ENCODE measurements around the gene COMP.

Gene COMP

DNA sequence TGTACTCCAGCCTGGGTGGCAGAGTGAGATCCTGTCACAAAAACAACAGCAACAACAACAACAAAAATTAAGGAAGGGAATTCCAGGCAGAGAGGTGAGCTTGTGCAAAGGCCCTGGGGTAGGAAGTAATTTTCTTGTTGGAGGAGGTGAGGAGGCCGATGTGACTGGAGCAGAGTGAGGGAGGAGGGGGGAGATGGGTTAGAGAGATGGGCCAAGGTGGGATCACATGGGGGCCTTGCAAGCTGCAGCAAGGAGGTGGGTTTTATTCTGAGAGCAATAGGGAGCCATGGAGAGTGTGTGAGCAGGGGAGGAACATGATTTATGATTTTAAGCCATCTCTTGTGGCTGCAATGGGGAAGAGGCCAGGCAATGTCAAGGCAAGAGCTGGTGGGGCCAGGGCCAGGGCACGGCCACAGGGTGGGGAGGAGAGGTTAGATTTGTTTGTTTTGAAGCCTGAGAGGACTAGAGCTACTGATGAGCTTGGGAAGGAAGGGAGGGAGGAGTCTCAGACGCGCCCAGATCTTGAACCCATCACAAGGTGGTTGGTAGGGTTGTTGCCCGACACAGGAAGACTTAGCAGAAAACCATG, 12.5 kb upstream of the COMP start:
- DNase-seq: no peak

DNA sequence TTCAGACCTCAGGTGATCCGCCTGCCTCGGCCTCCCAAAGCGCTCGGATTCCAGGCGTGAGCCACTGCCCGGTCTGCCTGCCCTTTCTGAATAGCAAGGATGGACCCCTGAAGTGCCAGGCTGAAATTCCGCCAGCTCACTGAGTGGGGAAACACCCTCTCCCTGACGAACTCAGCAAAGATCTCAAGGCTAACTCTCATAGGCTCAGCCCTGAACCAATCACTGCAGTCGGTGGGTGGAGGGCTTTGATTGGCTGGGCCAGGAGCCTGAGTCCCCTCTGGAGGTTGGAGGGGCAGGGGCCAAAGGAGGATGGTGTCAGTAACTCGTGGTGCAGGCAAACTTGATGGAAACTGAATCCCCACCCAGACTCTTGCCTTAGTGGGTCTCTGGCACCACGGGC, 11.2 kb upstream of the COMP start:
- DNase-seq: no peak

DNA sequence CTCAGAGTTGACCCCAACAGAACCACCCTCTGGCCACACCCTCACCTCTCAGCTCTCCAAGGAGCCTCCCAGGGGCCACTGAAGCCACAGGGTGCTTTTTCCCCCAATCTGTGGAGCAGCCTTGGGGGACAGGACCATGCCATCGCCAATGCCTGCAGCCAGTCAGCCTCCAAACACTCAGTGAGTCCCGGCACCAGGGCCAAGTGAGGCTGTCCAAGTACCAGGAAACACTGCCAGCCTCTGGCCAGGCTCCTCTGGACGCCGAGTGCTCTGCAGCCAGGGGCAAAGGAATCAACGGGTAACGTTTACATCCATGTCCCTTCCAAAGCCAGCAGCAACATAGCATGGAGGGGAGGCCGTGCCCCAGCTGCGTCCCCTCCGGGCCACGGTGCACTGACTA, 9.5 kb upstream of the COMP start:
- no peak for DNase-seq

DNA sequence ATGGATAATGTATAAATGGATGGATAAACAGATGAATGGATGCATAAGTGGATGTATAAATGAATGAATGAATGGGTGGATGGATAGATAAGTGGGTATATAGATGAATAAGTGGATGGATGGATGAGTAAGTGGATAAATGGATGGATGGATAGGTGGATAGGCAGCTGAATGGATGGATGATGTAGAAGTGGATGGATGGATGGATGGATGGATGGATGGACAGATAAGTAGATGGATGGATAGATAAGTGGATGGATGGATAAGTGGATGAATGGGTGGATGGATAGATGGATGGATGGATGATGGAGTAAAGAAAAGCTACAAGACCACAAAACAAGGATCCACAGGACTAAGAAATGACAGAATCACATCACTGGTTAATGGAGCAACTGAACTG, 9.0 kb upstream of the COMP start:
- DNase-seq: no peak

DNA sequence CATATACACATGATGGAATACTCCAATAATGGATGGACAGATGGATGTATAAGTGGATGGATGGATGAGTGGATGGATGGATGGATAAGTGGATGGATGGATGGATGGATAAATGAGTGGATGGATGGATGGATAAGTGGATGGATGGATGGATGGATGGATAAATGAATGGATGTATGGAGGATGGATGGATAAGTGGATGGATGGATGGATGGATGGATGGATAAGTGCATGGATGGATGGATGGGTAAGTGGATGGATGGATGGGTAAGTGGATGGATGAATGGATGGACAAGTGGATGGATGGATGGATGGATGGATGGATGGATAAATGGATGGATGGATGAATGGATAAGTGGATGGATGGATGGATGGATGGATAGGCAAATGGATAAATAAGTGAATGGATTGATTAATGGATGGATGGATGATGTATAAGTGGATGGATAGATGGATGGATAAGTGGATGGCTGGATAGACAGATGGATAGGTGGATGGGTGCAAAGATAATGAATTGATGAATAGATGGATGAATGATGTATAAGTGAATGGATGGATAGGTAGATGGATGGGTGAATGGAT, 8.4 kb upstream of the COMP start:
- no peak for DNase-seq

DNA sequence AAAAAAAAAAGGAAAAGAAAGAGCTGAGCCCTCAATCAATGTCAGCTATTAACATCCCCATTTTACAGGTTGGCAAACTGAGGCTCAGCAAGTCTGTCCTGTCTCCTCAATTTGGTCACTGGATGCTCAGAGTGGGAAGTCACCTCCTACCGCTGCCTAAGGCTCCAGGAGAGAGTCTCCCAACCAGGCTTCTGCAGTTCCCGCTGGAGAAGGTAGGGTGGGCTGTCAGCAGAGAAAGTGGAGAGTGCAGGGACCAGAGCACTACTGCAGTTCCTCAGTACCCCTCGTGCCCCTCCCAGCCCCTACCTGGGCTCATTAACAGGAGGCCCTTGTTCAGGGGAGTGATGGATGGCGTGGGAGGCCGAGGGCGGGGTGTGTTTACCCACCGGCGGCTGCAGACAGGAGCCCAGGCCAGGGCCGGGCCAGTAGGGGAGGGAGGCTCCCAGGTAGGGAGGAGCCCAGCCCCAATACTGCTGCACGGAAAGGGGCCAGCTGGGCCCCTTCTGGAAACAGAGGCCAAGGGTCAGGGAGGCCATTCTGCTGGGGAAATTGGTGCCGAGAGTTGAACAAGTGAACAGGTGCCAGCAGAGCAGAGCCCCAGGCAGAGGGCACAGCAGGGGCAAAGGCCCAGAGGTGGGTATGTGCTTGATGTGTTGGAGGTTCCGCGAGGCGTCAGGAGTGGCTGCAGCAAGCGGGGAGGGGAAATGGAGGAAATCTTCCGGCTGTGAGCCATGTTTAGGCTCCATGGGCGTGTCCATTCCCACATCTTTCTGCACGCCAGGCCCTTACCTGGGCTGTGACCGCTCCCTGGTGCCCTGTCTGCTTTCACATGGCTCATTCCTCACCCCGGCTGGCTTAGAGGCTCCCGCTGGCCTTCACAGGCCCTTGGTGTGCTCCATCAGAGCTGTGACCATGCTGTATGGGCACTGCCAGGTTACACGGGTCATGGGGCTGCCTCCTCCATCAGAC, 7.6 kb upstream of the COMP start:
- no peak for DNase-seq

DNA sequence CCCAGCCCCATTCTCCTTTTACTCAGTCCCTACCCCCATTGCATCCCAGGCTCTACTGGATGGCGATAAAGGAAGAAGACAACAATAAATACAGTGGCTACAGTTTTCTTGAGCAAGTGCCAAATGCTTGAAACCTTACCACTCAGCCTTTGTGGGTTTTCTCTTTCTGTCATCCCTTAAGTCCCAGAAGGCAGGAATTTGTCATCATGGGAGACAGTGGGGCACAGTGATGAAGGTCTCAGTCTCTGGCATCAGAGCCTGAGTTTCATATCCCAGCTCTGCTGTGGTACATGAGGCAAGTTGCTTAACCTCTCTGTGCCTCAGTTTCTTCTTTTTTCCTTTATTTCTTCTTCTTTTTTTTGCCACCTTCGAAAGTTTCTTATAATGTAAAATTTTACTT, 5.1 kb upstream of the COMP start:
- DNase-seq: no peak

DNA sequence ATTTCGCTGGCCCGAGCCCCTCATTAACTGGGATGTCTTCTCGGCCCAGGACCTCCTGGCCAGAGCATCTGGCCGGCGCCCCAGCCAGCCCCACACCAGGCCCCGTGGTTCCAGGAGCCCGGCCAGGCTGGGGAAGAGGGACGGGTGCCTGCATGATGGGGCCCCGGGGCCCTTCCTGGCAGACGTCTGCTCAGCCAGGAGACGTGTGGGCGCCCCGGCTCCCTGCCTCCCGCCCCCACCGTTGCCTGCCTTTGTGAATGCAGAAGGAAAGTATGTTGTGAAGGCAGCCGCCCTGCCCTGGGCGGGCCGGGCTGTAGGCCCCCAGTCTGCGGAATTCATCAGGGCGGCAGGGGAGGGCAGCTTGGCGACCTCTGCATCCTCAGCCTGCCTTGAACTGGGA, 4.4 kb upstream of the COMP start:
- no peak for DNase-seq

DNA sequence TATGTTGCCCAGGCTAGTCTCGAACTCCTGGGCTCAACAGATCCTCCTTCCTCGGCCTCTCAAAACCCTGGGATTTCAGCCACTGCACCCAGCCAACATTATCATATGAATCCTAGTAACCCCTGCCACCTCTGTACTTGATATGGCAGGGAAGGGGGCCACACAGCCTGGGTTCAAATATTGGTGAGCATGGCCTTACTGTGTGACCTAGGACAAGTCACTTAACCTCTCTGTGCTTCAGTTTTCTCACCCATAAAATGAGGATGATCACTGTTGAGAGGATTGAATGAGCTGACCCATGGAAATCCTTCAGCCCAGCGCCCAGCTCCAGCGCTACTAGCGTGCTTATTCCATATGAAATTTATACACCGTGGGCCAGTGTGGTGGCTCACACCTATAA, 3.6 kb upstream of the COMP start:
- DNase-seq: no peak

DNA sequence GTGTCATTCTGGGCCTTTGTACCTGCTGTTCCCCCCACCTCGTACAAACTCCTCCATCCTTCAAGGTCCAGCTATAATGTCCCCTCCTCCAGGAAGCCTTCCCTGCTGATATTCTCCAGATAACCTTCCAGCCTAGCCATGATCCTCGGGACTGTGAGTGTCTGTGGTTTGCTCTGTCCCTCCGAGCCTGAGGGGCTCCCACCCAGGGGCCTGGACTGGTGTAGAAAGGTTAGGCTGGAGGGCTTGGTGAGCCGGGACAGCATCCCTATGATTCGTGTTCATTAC, 2.9 kb upstream of the COMP start:
- no peak for DNase-seq

DNA sequence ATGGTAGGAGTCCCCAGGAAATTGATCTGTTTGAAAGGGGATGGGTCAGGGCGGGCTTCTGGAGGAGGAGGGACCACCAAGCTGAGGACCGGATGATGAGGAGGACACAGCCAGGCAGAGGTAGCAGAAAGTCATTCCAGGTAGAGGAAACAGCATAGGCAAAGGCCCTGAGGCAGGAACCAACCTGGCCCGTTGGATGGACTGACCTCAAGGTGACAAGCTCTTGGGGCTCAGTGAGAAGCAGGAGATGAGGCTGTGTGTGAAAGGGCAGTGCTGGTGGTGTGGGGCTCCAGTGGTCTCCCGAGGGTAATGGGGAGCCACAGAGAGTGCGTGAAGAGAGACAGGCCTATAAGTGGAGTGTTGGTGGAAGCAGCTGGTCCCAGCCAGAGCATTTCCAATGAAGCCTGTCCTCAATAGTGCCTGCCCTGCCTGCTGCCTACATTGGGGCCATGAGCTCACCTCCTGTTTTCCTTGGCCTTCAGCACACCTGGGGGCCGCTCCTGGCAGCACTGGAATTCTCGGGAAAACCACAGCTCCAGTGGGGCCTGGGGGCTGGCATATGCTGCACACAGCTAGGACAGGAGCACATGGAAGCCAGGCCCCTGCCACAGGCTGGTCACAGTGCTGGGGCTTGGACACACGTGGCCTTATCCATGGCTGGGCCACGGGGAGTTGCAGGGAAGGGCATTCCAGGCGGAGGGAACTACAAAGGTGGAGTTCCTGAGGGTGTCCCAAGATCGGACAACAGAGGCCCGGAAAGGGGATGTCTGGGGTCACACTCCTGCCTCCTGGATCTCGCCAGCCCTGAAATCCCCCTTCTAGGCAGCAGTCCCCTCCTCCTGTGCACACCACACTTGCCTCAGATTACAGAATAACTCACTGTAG, 2.3 kb upstream of the COMP start:
- no peak for DNase-seq

DNA sequence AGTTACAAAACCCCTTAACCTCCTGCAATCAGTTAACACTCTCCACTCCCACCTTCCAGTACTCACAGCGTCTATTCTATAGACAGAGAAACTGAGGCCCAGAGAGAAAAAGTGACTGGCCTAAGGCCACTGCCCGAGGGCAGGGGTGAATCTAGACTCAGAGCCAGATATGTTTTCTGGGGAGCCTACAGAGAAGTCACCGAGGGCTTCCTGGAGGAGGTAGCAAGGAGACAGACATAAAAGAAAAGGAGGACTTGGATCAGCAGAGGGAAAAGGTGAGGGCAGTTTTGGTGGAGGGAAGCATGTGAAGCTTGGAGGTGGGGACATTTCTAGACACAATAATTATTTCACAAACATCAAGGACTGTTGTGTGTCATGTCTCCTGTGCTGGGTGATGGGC, 1.6 kb upstream of the COMP start:
- DNase-seq: no peak

DNA sequence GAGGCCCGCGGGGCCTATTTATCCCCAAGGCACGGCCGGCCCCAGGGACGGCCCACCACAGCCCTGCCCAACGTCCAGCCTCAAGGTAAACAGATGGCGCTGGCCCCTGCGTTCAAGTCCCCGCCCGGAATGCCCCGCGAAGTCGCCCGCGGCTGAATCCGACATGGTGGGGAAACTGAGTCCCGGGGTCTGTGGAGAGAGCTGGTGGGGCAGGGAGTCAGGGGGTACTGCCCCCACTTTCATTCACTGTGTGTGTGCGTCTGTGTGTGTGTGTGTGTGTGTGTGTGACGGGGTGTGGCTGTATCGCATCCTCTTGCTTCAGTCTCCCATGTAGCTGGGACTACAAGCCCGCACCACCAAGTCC, 192 bp upstream of the COMP start:
- no peak for DNase-seq

DNA sequence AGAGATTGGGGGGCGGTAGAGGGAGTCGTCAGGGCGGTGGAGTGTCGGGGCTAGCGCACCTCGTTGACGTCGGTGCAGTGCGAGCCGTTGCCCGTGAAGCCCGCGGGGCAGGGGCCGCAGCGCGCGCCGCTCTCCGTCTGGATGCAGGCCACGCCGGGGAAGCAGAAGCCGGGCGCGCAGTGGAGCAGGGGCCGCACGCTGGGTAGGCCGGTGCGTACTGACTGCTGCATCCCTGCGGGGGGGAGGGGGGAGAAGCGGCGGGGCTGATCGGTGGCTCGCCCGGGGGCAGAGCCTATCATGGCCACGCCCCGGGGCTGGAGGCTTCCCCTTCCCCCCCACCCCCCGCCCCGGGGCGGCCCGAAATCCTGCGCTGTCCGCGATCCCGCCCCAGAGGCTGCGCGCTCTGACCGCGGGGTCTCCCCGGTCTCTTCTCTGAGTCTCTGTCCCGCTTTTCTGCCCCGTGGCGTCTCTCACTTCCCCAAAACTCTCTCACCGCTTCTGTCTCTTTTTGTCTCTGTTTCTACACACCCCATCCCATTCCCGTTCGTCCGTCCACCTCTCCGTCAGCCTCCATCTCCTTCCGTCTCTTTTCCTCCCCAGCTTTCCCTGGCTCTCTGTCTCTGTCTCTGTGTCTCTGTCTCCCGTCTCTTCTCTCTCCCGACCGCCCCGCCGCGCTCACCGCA, 1.1 kb downstream of the COMP start:
- DNase-seq: no peak

DNA sequence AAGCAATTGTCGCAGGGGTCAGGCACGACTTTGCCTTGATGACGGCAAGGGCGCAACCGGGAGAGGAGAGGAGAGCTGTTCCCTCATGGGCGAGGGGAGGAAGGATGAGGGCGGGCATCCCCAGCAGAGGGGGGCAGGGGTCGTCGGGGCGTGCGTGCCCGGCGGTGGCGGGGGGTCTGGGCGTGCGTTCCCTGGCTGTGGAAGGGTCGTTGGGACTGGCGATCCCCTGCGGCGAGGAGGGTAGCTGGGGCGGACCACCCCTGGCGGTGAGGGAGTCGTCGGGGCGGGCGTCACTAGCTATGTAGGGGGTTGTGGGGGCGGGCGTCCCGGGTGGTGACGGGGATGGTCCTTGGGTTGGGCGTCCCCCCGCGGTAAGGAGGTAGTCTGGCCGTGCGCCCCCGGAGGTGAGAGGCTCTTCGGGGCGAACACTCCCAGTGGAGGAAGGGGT, 1.7 kb downstream of the COMP start:
- DNase-seq: no peak

DNA sequence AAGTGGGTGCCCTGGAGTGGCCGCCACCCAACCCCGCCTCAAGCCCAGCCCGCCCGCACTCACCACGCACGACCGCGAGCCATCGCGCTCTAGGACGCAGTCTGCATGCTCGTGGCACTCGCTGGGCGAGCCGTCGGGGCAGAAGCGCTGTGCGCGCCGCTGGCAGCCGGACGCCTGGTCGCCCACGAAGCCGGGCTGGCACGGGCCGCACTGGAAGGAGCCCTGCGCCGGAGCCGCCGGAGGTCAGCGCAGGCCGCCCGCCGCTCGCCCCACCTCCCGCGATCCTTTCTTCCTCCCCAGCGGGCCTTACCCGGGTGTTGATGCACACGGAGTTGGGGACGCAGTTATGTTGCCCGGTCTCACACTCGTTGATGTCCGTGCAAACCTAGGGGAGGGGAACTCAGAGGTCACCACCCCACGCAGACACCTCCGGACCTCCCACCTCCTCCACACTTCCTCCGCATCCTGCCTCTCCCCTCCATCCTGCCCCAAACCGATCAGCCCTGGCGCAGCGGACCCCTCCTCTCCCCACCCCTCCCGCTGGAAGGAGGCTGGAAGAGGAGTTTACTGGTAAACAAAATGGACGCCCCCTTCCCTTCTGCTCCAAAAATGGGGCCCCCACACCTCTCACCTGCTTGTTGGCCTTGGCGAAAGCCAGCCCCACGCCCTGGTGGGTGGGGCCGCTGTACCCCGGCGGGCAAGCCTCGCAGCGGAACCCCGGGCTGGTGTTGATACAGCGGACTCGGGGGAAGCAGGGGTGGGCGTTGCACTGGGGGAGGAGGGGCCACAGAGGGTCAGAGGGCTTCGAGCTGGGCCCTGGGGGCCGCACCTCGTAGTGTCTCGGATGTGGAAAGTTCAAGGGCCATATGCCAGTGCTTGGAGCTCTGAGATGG, 2.3 kb downstream of the COMP start:
- no peak for DNase-seq

DNA sequence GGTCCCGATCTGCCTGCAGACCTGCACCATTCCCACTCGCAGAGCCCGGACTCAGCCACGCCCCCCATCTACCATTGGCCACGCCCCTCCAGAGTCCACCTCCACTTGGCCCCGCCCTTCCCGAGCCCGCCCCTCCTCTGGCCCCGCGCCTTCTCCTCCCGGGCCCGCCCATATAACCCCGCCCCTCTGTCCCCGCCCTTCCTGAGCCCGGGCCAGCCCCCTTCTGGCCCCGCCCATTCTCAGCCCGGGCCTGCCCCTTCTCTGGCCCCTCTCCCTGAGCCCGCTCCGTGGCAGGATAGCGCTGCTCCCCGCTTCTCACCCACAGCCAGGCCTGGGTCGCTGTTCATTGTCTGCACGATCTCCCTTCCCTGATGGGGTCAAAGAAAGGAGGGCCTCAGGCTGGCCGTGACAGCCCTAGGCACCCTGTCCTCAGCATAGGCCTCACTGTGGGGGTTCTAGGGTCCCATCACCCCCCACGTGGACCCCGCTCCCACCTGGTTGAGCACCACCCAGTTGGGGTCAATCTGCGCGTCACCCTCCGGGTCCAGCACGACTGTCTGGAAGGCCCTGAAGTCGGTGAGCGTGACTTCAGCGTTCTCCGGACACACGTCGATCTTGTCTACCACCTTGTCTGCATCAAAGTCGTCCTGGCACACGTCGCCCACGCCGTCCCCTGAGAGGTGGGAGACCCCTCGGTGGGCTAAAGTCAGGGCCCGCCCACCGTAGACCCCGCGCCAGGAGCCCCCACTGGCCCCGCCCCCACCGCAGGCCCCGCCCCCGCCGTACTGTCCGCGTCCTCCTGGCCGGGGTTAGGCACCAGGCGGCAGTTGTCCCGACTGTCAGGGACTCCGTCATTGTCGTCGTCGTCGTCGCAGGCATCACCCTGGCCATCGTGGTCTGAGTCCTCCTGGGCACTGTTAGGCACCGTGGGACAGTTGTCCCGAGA, 5.7 kb downstream of the COMP start:
- no peak for DNase-seq

DNA sequence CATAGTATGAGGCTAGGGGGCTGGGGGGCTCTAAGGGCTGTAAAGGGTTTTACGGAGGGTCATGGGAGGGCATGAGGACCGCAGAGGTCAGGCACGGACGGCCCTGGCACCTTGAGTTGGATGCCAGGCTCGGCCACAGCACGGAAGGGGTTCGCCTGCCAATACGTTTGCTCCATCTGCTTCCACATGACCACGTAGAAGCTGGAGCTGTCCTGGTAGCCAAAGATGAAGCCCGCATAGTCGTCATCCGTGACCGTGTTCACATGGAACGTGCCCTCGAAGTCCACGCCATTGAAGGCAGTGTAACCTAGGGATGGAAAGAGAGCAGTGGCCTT, 6.4 kb downstream of the COMP start:
- DNase-seq: no peak

DNA sequence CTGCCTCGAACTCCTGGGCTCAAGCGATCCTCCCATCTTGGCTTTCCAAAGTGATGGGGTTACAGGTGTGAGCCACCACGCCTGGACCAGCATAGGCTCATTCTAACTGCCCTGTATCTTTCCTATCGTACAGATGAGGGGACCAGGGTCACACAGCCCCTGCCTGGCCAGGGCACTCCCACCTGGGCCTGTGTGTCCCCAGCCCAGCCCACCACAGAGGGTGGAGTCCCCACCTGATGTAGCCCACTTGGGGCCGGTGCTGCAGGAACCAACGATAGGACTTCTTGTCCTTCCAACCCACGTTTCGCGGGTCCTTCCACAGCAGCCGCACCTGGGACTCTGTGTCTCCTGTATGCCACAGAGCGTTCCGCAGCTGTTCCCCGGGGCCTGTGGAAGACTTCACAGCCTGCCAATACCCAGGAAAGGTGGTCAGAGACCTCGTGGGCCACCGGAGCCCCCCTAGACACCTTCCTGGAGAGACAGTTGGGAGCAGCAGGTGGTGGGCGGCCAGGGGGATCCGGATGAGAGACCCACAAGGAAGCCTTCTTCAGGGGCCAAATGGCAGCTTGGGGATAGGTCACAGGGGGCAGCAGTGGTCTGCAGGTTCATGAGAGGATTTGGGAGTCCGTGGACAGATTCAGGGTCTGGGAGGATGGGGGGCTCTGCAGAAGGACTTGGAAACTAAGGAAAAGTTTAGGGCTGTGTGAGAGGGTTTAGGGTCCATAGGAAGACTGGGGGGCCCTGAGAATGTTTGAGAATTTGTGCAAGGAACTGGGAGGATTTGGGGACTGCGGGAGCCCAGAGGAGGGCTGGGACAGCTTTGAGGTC, 6.9 kb downstream of the COMP start:
- no peak for DNase-seq
